Left renal cortex interstitium (tissue), 4 donors: Measurements from ENCODE around the gene TMEM175. TPM values are rescaled to one million over a fixed set of nuclear protein-coding genes. Genes with fewer than 3 reads are reported as not detected.
"Not testable (repeated sequence)": the region's sequence is repeated elsewhere in the genome, so short reads cannot be mapped to it uniquely, and the experiment has no call there.

Experiments
- DNase-seq, 4 donors: peaks; one replicate each; pipeline ENCODE4 v3.0.0-alpha.2; 2013; ENCODE audit warnings: low read depth in 4 of 4, low spot score in 2 of 4, missing footprints in 1 of 4
- polyA plus RNA-seq, 4 donors: library from polyadenylated mRNA; unstranded; fragments of 120-200 nt; gene quantifications; one replicate each; pipeline ENCODE4 v1.2.1, GENCODE V29; 2013; ENCODE audit not compliant: insufficient read length in 4 of 4

Gene TMEM175
- polyA plus RNA-seq, 4 donors, result 23.1 to 32.3 (median 27.3) TPM

DNA sequence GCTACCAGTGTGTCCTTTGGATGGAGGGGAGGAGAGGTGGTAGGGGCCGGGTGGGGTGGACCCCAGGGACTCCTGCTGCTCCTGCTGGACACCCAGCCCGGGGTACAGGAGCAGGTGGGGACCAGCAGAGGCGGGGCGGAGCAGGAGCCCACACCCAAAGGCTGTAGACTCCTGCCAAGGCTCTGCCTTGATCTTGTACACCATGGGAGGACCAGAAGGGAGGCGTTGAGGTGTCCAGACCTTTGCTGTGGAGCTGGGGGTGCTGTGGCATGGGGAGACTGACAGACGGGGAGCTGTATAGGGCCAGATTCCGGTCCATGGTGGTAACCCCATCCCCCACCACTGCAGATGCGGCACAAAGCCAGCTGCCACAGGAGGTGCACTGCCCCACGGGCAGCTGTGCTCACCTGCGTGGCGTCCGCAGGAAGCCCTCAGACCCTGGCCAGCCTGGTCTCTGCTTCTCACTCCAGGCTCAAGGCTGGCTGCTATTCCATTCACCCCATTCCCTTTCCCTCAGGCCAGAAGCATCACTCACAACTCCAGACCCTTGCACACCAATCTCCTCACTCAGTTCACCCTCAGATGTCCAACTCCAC is 65.9 kb downstream of the TMEM175 start:
- DNase-seq, result no peak

DNA sequence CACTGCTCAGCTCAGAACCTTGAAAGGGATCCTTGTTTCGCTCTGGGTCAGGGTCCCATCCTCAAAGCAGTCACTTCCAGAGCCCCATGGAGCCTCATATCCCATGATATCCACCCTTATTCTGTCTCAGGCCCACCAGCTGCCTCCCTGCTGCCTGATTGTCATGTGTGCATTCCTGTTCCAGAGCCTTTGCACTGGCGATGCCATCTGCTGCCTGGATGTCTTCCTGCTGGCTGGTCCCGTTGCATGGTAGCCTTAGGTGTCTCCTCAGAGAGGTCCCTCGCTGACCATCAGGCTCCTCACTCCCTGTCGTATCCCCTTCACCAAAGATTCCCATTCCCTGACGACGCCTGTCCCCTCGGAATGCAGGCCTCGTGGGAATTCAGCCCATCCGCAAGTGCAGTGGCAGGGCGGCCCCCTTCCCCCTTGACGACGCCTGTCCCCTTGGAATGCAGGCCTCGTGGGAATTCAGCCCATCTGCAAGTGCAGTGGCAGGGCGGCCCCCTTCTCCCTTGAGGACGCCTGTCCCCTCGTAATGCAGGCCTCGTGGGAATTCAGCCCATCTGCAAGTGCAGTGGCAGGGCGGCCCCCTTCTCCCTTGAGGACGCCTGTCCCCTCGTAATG is 67.1 kb downstream of the TMEM175 start:
- not testable (repeated sequence) for DNase-seq

DNA sequence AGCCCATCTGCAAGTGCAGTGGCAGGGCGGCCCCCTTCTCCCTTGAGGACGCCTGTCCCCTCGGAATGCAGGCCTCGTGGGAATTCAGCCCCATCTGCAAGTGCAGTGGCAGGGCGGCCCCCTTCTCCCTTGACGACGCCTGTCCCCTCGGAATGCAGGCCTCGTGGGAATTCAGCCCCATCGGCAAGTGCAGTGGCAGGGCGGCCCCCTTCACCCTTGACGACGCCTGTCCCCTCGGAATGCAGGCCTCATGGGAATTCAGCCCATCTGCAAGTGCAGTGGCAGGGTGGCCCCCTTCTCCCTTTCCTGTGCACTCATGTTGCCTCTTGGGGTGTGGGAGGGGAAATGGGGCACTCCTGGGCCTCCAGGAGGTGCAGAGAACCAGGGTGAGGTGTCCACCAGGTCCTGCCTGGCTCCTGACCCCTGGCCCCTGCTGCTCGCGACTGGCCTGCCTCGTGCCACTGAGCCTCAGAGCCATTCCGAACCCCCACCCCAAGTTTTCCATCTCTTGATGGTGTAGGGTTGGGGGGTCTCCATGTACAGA is 67.7 kb downstream of the TMEM175 start:
- DNase-seq, result no peak

DNA sequence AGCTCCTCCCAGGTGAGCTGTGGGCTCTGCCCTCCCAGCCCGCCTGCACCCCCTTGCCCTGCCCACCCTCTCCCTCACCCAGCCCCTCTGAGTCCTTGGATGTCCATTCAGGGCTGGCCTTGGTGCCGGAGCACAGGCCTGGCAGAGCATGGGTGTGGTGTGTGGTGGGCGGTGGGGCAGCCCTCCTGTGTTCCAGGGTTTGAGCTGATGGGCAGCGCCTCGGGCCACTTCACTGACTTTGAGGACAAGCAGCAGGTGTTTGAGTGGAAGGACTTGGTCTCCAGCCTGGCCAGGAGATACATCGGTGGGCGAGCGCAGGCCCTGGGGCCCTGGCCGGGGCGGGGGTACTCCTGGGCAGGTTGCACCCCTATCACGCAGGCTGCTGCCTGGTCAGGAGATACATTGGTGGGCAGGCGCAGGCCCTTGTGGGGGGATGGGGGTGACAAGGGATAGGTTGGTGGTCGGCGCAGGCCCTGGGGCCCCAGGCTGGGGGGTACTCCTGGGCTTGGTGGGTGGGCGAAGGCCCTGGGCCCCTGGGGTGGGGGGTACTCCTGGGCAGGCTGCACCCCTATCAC is 68.5 kb downstream of the TMEM175 start:
- no peak for DNase-seq

DNA sequence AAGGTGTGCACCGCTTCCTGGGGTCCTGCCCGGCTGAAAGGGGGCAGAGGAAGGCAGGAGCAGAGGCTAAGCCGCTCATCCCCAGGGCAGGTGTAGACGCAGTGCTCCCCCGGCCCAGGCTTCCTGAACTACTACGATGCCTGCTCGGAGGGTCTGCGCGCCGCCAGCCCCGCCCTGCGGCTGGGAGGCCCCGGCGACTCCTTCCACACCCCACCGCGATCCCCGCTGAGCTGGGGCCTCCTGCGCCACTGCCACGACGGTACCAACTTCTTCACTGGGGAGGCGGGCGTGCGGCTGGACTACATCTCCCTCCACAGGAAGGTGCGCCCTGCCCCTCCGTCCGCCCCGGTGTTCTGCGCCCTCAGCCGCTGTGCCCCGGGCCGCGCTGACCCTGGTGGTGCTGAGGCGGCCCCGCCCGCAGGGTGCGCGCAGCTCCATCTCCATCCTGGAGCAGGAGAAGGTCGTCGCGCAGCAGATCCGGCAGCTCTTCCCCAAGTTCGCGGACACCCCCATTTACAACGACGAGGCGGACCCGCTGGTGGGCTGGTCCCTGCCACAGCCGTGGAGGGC is 69.4 kb downstream of the TMEM175 start:
- no peak for DNase-seq

DNA sequence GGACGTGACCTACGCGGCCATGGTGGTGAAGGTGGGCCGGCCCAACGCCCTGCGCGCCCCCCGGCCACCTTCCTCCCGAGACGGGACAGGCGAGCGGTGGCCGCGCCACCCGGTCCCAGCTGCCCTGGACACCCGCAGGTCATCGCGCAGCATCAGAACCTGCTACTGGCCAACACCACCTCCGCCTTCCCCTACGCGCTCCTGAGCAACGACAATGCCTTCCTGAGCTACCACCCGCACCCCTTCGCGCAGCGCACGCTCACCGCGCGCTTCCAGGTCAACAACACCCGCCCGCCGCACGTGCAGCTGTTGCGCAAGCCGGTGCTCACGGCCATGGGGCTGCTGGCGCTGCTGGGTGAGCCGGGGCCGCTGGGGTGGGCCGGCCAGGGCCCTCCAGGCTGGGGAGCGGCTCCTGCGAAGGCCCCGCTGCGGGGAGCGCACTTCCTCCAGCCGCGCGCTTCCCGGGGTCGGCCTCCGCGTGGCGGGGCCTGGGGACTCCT is 69.9 kb downstream of the TMEM175 start:
- DNase-seq, result no peak

DNA sequence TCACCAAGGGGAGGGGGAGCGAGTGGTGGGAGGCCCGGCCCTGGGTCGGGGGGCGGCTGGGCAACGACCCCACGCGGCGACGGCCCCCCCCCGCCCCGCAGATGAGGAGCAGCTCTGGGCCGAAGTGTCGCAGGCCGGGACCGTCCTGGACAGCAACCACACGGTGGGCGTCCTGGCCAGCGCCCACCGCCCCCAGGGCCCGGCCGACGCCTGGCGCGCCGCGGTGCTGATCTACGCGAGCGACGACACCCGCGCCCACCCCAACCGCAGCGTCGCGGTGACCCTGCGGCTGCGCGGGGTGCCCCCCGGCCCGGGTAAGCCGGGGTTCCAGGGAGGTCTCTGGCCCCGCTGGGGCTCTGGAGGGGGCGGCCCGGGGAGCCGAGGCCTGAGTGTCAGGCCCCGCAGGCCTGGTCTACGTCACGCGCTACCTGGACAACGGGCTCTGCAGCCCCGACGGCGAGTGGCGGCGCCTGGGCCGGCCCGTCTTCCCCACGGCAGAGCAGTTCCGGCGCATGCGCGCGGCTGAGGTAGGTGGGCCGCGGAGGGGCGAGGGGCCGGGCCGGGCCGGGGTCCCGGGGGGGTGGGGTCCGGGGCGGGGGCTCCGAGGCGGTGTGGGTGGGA is 70.5 kb downstream of the TMEM175 start:
- no peak for DNase-seq

DNA sequence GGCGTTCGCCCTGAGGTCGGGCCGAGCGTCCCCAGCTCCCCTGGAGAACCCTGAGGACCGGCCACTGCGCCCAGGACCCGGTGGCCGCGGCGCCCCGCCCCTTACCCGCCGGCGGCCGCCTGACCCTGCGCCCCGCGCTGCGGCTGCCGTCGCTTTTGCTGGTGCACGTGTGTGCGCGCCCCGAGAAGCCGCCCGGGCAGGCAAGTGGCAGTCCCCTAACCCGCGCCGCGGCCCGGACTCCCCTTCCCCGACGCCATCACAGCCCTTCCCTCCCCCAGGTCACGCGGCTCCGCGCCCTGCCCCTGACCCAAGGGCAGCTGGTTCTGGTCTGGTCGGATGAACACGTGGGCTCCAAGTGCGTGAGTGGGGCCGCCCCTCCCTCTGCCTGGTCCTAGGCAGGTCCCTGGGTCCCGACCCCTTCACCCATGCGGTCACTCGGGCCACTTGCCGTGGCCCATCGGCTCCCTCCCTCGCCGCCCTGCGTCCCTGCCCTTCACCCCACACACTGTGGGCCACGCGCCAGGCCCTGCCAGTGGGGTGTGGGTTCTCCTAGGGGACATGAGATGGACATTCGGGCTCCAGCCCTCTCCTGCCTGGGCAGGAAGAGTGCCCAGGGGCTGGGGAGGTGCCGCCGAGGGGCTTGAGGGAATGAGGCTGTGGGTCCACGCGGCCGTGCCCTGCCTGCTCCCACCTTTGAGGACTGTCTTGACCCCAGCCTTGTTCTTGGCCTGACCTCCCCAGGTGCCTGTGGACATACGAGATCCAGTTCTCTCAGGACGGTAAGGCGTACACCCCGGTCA is 71.2 kb downstream of the TMEM175 start:
- no peak for DNase-seq

DNA sequence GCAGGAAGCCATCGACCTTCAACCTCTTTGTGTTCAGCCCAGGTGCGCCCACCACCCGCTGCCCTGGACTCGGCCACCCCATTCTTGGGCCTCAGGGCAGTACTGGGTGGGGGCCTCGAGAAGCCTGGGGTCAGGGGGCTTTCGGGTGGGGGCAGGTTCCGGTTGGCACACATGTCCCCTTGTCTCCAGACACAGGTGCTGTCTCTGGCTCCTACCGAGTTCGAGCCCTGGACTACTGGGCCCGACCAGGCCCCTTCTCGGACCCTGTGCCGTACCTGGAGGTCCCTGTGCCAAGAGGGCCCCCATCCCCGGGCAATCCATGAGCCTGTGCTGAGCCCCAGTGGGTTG is 71.8 kb downstream of the TMEM175 start:
- no peak for DNase-seq

DNA sequence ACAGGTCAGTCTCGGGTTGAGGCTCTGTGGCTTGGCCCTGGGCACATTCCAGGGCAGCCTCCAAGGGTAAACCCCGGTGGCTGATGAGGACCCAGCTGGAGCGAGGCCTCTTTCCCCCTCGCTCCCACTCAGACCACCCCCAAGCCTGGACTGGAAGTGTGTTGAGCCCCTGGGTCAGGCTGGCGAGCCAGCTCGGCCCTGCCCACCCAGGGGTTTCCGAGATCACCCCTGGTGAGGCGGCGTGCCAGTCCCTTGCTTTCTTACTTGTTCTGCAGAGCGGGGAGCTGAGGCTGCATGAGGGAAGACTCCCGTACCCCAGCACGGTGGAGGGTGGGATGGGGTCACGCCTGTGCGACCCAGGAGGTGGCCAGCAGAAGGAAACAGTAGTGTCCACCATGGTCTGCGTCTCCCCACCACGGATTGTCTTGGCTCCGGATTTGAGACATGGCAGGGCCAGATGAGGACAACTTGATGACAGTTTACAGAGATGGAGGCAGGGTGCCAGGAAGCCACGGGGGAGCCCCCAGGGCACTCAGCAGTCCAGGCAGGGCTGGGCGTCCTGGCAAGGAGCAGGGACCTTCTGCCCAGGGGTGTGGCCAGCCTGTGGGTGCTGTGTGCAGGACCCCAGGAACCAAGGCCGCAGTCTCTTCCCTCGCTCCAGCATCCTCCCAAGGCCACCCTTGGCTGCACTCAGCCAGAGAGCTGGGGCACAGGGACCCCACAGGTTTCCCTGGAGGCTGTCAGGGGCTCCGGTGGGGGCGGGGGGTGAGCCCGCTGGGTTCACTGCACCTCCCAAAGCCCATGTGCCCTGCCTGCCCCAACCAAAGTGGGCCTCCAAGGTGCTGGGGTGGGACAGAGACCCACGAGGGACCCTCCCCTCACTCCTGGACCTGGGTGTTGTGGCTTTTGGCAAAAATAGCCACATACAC is 72.6 kb downstream of the TMEM175 start:
- no peak for DNase-seq

DNA sequence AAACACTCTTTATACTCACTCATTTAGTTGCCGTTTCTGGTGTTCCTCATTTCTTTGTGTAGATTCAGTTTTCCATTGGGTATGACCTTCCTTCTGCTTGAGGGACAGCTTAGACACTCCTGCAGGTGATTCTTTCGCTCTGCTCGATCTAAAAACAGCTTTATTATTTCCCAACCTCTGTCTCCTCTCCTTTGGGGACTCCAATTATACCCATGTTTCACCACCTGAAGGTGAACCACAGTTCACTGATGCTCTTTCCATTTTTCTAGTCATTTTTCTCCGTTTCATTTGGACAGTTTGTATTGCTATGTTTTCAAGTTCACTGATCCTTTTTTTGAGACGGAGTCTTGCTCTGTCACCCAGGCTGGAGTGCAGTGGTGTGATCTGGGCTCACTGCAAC is 74.6 kb downstream of the TMEM175 start:
- no peak for DNase-seq

Other genes starting within 250 kb of the TMEM175 start
- gene SLC49A3, start 243.3 kb upstream of the TMEM175 start, polyA plus RNA-seq, result 1 to 10 TPM; 3.7 to 7.1 (median 5.0) TPM
- gene PCGF3, start 226.6 kb upstream of the TMEM175 start, polyA plus RNA-seq, result 100 to 1,000 TPM in 1 of 4 donors, 10 to 100 TPM in 3; 56.8 to 102 (median 81.9) TPM
- gene CPLX1, start 106.3 kb upstream of the TMEM175 start, polyA plus RNA-seq, result 1 to 10 TPM; 1.5 to 4.1 (median 3.0) TPM
- gene GAK, start 144 bp upstream of the TMEM175 start, polyA plus RNA-seq, result 10 to 100 TPM; 47.4 to 91.5 (median 70.5) TPM
- 1 to 10 TPM; 6.0 to 9.6 (median 9.2) TPM for gene DGKQ, start 41.1 kb downstream of the TMEM175 start, polyA plus RNA-seq
- 10 to 100 TPM in 3 of 4 donors, 1 to 10 TPM in 1; 9.8 to 21.5 (median 19.1) TPM for gene IDUA, start 54.6 kb downstream of the TMEM175 start, polyA plus RNA-seq
- 10 to 100 TPM in 3 of 4 donors, 1 to 10 TPM in 1; 6.7 to 17.3 (median 13.6) TPM for gene SLC26A1, start 60.9 kb downstream of the TMEM175 start, polyA plus RNA-seq
- 10 to 100 TPM; 33.7 to 47.3 (median 41.6) TPM for gene FGFRL1, start 79.2 kb downstream of the TMEM175 start, polyA plus RNA-seq
- gene RNF212, start 181.1 kb downstream of the TMEM175 start, polyA plus RNA-seq, result 10 to 100 TPM; 13.2 to 23.5 (median 17.0) TPM
- 10 to 100 TPM; 10.3 to 15.1 (median 13.7) TPM for gene SPON2, start 240.1 kb downstream of the TMEM175 start, polyA plus RNA-seq